ENCODE measurements around the gene APC2. TPM values are rescaled to one million over a fixed set of nuclear protein-coding genes. Genes with fewer than 3 reads are reported as not detected.

The APC2 gene
- total and polyA plus RNA-seq, 4 donors, result 46.3 to 190 (median 125) TPM

- peak overlapping the region; percentile 83 for H3K27ac ChIP-seq (ENCODE audit: low read depth, low read length)
Observed at GRCh38 chr19:1408300-1409203, 41.4 kb upstream of the APC2 start.

GRCh38 chr19:1409204-1410005 is 40.5 kb upstream of the APC2 start:
- WGBS (ENCODE audit: insufficient coverage), result 66% methylated on average over 32 of the region's 33 CpGs
- Histone ChIP-seq H3K4me1 (ENCODE audit: control insufficient read depth, insufficient read depth, low read length) (peaks cover 65% of the 10 kb centered on the region), H3K27me3 (ENCODE audit: control insufficient read depth, insufficient read depth, low read length) (no peaks in the 10 kb centered on the region)

More at GRCh38 chr19:1408300-1409203, 41.4 kb upstream of the APC2 start:
- peak in 2 of 6 donors; percentile 43 to 54 for DNase-seq (ENCODE audit: low read depth in 4 of 6, low spot score in 6 of 6)
- under 1% methylated on average over 57 of the region's 69 CpGs for WGBS (ENCODE audit: insufficient coverage)
- Histone ChIP-seq H3K27me3 (ENCODE audit: control insufficient read depth, insufficient read depth, low read length) (no peaks in the 10 kb centered on the region), H3K9me3 (ENCODE audit: control insufficient read depth, insufficient read depth, low read length) (no peaks in the 10 kb centered on the region), H3K4me3 (ENCODE audit: low read depth, low read length) (peak overlapping the region; percentile 85), H3K4me1 (ENCODE audit: control insufficient read depth, insufficient read depth, low read length) (peaks cover 59% of the 10 kb centered on the region), H3K36me3 (ENCODE audit: control insufficient read depth, insufficient read depth, low read length) (peaks cover 50% of the 10 kb centered on the region)

GRCh38 chr19:1410136-1410786 is 39.7 kb upstream of the APC2 start:
- Histone ChIP-seq H3K27me3 (ENCODE audit: control insufficient read depth, insufficient read depth, low read length) (no peaks in the 10 kb centered on the region), H3K4me1 (ENCODE audit: control insufficient read depth, insufficient read depth, low read length) (peaks cover 73% of the 10 kb centered on the region), H3K36me3 (ENCODE audit: control insufficient read depth, insufficient read depth, low read length) (peaks cover 51% of the 10 kb centered on the region), H3K27ac (ENCODE audit: low read depth, low read length) (no peak overlapping the region), H3K9me3 (ENCODE audit: control insufficient read depth, insufficient read depth, low read length) (no peaks in the 10 kb centered on the region), H3K4me3 (ENCODE audit: low read depth, low read length) (no peak overlapping the region)
- 84% methylated on average over 20 of the region's 23 CpGs for WGBS (ENCODE audit: insufficient coverage)
- no peak for DNase-seq (ENCODE audit: low read depth in 4 of 6, low spot score in 6 of 6)

More at GRCh38 chr19:1409204-1410005, 40.5 kb upstream of the APC2 start:
- Histone ChIP-seq H3K36me3 (ENCODE audit: control insufficient read depth, insufficient read depth, low read length) (peaks cover 51% of the 10 kb centered on the region), H3K9me3 (ENCODE audit: control insufficient read depth, insufficient read depth, low read length) (no peaks in the 10 kb centered on the region), H3K4me3 (ENCODE audit: low read depth, low read length) (peak overlapping the region; percentile 85), H3K27ac (ENCODE audit: low read depth, low read length) (peak overlapping the region; percentile 83)
- DNase-seq (ENCODE audit: low read depth in 4 of 6, low spot score in 6 of 6), result no peak

GRCh38 chr19:1410789-1411188 is 39.1 kb upstream of the APC2 start:
- WGBS (ENCODE audit: insufficient coverage), result 85% methylated on average over 9 of the region's 9 CpGs
- H3K4me1 ChIP-seq (ENCODE audit: control insufficient read depth, insufficient read depth, low read length), result peaks cover 78% of the 10 kb centered on the region
- peaks cover 55% of the 10 kb centered on the region for H3K36me3 ChIP-seq (ENCODE audit: control insufficient read depth, insufficient read depth, low read length)
- peak overlapping the region; percentile 40 for H3K27ac ChIP-seq (ENCODE audit: low read depth, low read length)
- no peak for DNase-seq (ENCODE audit: low read depth in 4 of 6, low spot score in 6 of 6)
- H3K9me3 ChIP-seq (ENCODE audit: control insufficient read depth, insufficient read depth, low read length), result no peaks in the 10 kb centered on the region
- H3K4me3 ChIP-seq (ENCODE audit: low read depth, low read length), result no peak overlapping the region
- H3K27me3 ChIP-seq (ENCODE audit: control insufficient read depth, insufficient read depth, low read length), result no peaks in the 10 kb centered on the region

GRCh38 chr19:1411255-1412191 is 38.4 kb upstream of the APC2 start:
- 57% methylated on average over 27 of the region's 29 CpGs for whole genome bisulfite sequencing (ENCODE audit: insufficient coverage)
- peak overlapping the region; percentile 40 for H3K27ac ChIP-seq (ENCODE audit: low read depth, low read length)
- H3K4me1 ChIP-seq (ENCODE audit: control insufficient read depth, insufficient read depth, low read length), result peaks cover 83% of the 10 kb centered on the region
- no peak overlapping the region for H3K4me3 ChIP-seq (ENCODE audit: low read depth, low read length)
- DNase-seq (ENCODE audit: low read depth in 4 of 6, low spot score in 6 of 6), result peak in 2 of 6 donors; percentile 57 to 77
- no peaks in the 10 kb centered on the region for H3K27me3 ChIP-seq (ENCODE audit: control insufficient read depth, insufficient read depth, low read length)
- no peaks in the 10 kb centered on the region for H3K9me3 ChIP-seq (ENCODE audit: control insufficient read depth, insufficient read depth, low read length)
- peaks cover 63% of the 10 kb centered on the region for H3K36me3 ChIP-seq (ENCODE audit: control insufficient read depth, insufficient read depth, low read length)

GRCh38 chr19:1412323-1412923 is 37.5 kb upstream of the APC2 start:
- DNase-seq (ENCODE audit: low read depth in 4 of 6, low spot score in 6 of 6), result no peak
- 81% methylated on average over 19 of the region's 21 CpGs for WGBS (ENCODE audit: insufficient coverage)
- H3K4me3 ChIP-seq (ENCODE audit: low read depth, low read length), result no peak overlapping the region
- H3K4me1 ChIP-seq (ENCODE audit: control insufficient read depth, insufficient read depth, low read length), result peaks cover 88% of the 10 kb centered on the region
- H3K27me3 ChIP-seq (ENCODE audit: control insufficient read depth, insufficient read depth, low read length), result no peaks in the 10 kb centered on the region
- no peak overlapping the region for H3K27ac ChIP-seq (ENCODE audit: low read depth, low read length)
- H3K36me3 ChIP-seq (ENCODE audit: control insufficient read depth, insufficient read depth, low read length), result peaks cover 72% of the 10 kb centered on the region
- H3K9me3 ChIP-seq (ENCODE audit: control insufficient read depth, insufficient read depth, low read length), result no peaks in the 10 kb centered on the region

- Histone ChIP-seq H3K36me3 (ENCODE audit: control insufficient read depth, insufficient read depth, low read length) (peaks cover 79% of the 10 kb centered on the region), H3K4me1 (ENCODE audit: control insufficient read depth, insufficient read depth, low read length) (peaks cover 95% of the 10 kb centered on the region)
- 87% methylated on average over 24 of the region's 36 CpGs for WGBS (ENCODE audit: insufficient coverage)
Observed at GRCh38 chr19:1412995-1413800, 36.7 kb upstream of the APC2 start.

More at GRCh38 chr19:1412995-1413800, 36.7 kb upstream of the APC2 start:
- no peak for DNase-seq (ENCODE audit: low read depth in 4 of 6, low spot score in 6 of 6)
- Histone ChIP-seq H3K27ac (ENCODE audit: low read depth, low read length) (no peak overlapping the region), H3K9me3 (ENCODE audit: control insufficient read depth, insufficient read depth, low read length) (no peaks in the 10 kb centered on the region), H3K27me3 (ENCODE audit: control insufficient read depth, insufficient read depth, low read length) (no peaks in the 10 kb centered on the region), H3K4me3 (ENCODE audit: low read depth, low read length) (no peak overlapping the region)
